OCI-LY7 (cell line): Measurements from ENCODE around the gene WIPF1. TPM values are rescaled to one million over a fixed set of nuclear protein-coding genes. Genes with fewer than 3 reads are reported as not detected.

Experiments used
- BruUV-seq: library from RNA; stranded (reverse); fragments of 400-500 nt; replicated peaks from 2 replicates; lab custom pipeline; 2021; lab: Mats Ljungman, UMichigan
- CTCF ChIA-PET: fragments of 300-600 bp; sonication (Branson Sonifier 250); formaldehyde crosslinking; loops from one replicate; lab custom pipeline; 2022; ENCODE audit warnings: antibody characterized with exemption; ENCODE audit not compliant: unreplicated experiment; lab: Charles Lee
- POLR2A ChIA-PET: fragments of 300-600 bp; sonication (Branson Sonifier 250); formaldehyde crosslinking; loops from one replicate; lab custom pipeline; 2022; ENCODE audit warnings: antibody characterized with exemption; lab: Charles Lee
- DNase-seq: peaks from one replicate; pipeline ENCODE4 v3.0.0-alpha.2; 2015; ENCODE audit warnings: low spot score
- H2AFZ ChIP-seq: fragments of 200-600 bp; sonication (generic), shearing (Covaris generic); 2 replicates; pipeline ENCODE4 v1.6.1; 2014; ENCODE audit warnings: mild to moderate bottlenecking, antibody characterized with exemption, low read length, moderate library complexity
- H3K27ac ChIP-seq: fragments of 200-600 bp; sonication (generic); 2 replicates; pipeline ENCODE4 v1.5.1; 2014; ENCODE audit warnings: mixed run types, low read depth, mild to moderate bottlenecking, moderate library complexity, low read length, inconsistent platforms; ENCODE audit not compliant: poor library complexity, severe bottlenecking
- H3K36me3 ChIP-seq: fragments of 200-600 bp; sonication (generic); 2 replicates; pipeline ENCODE4 v1.6.1; 2014; ENCODE audit warnings: mild to moderate bottlenecking, antibody characterized with exemption, low read length, moderate library complexity, mixed read lengths; ENCODE audit not compliant: insufficient read depth
- H3K4me1 ChIP-seq: fragments of 200-600 bp; sonication (generic); 2 replicates; pipeline ENCODE4 v1.5.1; 2014; ENCODE audit warnings: mild to moderate bottlenecking, low read length; ENCODE audit not compliant: insufficient read depth, poor library complexity, severe bottlenecking
- H3K4me2 ChIP-seq: fragments of 200-600 bp; sonication (generic); 2 replicates; pipeline ENCODE4 v1.6.1; 2014; ENCODE audit warnings: mild to moderate bottlenecking, low read length
- H3K4me3 ChIP-seq: fragments of 200-600 bp; sonication (generic); 2 replicates; pipeline ENCODE4 v1.5.1; 2014; ENCODE audit warnings: mild to moderate bottlenecking, low read depth, low read length; ENCODE audit not compliant: poor library complexity, severe bottlenecking
- H3K79me2 ChIP-seq: fragments of 200-600 bp; sonication (generic); 2 replicates; pipeline ENCODE4 v1.6.1; 2016; ENCODE audit warnings: low read depth, mild to moderate bottlenecking, low read length, moderate library complexity, mixed read lengths; ENCODE audit not compliant: insufficient read depth
- H3K9me2 ChIP-seq: fragments of 200-600 bp; sonication (generic); 2 replicates; pipeline ENCODE4 v1.6.1; 2016; ENCODE audit warnings: mild to moderate bottlenecking, low read length, mixed read lengths; ENCODE audit not compliant: insufficient read depth
- H3K9me3 ChIP-seq: fragments of 200-600 bp; sonication (generic); 2 replicates; pipeline ENCODE4 v1.6.1; 2014; ENCODE audit warnings: mild to moderate bottlenecking, mixed run types, low read length, mixed read lengths
- H4K20me1 ChIP-seq: fragments of 200-600 bp; sonication (generic); 2 replicates; pipeline ENCODE4 v1.6.1; 2014; ENCODE audit warnings: mild to moderate bottlenecking, antibody characterized with exemption, low read length, moderate library complexity, mixed read lengths; ENCODE audit not compliant: insufficient read depth
- EZH2phosphoT487 ChIP-seq: fragments of 200-600 bp; sonication (generic); IDR thresholded peaks from 2 replicates; pipeline ENCODE4 v1.6.1; 2018; ENCODE audit warnings: low read depth, borderline replicate concordance, mild to moderate bottlenecking, mixed run types, antibody characterized with exemption, low read length, moderate library complexity, mixed read lengths
- intact Hi-C: fragments of 100-400 bp; cut with micrococcal nuclease; formaldehyde crosslinking; loops from one replicate; pipeline ENCODE4 v1.10.0; 2022; ENCODE audit not compliant: unreplicated experiment
- total RNA-seq, 2 experiments: library from RNA; depleted of rRNA in 1 of 2; stranded (reverse); fragments of >200 nt in 1 of 2; shearing (Covaris generic) in 1 of 2; gene quantifications; 2 replicates each; pipeline ENCODE4 v1.2.3, GENCODE V29; 2014 to 2022
- TF ChIP-seq, protein P1 (sequence below): fragments of 200-600 bp; sonication (generic); conservative IDR thresholded peaks from 2 replicates; pipeline ENCODE4 v1.5.1; 2014; ENCODE audit warnings: mild to moderate bottlenecking, antibody characterized with exemption, low read length, moderate library complexity, mixed read lengths

WIPF1 gene
- total RNA-seq, 2 experiments from 2014 or later: 27.1 to 192 TPM

DNA sequence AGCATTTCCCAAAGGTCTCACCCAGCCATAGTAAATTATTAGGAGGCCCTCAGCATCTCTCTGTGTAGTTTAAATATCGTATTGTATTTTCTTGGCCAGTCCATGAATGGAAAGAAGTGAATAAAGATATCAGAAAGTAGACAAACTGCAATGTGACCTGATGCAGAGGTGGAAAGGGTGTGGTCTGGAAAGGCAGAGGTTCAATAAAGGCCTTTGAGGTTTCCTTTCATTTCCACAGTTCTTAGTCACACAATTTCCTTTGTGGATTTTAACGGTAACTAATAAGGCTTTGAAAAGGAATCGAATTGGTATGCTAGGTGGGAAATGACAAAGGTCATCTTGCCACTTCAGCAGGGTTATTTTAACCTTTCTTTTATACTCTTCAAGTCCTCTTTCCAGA, 20.1 kb upstream of the WIPF1 start:
- BruUV-seq: no TSS peak
- ChIA-PET POLR2A (interaction anchor here (1.9 kb wide), 1 partner anchor 21 kb away, joined by 6 read pairs; no protein-coding TSS in a partner anchor), CTCF (no interaction called here)
- H3K27ac ChIP-seq: no peak overlapping the region
- peaks cover 24% of the 10 kb centered on the region for H3K36me3 ChIP-seq
- H3K4me2 ChIP-seq: no peak overlapping the region
- H3K4me1 ChIP-seq: peaks cover 56% of the 10 kb centered on the region
- H3K4me3 ChIP-seq: no peak overlapping the region
- peaks cover 8% of the 10 kb centered on the region; the same call in 1 of the 2 replicates for H3K79me2 ChIP-seq
- no peak overlapping the region for H2AFZ ChIP-seq
- H4K20me1 ChIP-seq: no peaks in the 10 kb centered on the region
- no peak for DNase-seq
- no peaks in the 10 kb centered on the region for H3K9me3 ChIP-seq
- no peak for TF ChIP-seq EZH2phosphoT487
- TF ChIP-seq, protein P1, sequence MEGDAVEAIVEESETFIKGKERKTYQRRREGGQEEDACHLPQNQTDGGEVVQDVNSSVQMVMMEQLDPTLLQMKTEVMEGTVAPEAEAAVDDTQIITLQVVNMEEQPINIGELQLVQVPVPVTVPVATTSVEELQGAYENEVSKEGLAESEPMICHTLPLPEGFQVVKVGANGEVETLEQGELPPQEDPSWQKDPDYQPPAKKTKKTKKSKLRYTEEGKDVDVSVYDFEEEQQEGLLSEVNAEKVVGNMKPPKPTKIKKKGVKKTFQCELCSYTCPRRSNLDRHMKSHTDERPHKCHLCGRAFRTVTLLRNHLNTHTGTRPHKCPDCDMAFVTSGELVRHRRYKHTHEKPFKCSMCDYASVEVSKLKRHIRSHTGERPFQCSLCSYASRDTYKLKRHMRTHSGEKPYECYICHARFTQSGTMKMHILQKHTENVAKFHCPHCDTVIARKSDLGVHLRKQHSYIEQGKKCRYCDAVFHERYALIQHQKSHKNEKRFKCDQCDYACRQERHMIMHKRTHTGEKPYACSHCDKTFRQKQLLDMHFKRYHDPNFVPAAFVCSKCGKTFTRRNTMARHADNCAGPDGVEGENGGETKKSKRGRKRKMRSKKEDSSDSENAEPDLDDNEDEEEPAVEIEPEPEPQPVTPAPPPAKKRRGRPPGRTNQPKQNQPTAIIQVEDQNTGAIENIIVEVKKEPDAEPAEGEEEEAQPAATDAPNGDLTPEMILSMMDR: no peak
- H3K9me2 ChIP-seq: no peaks in the 10 kb centered on the region
- intact Hi-C loops: no loop called here

DNA sequence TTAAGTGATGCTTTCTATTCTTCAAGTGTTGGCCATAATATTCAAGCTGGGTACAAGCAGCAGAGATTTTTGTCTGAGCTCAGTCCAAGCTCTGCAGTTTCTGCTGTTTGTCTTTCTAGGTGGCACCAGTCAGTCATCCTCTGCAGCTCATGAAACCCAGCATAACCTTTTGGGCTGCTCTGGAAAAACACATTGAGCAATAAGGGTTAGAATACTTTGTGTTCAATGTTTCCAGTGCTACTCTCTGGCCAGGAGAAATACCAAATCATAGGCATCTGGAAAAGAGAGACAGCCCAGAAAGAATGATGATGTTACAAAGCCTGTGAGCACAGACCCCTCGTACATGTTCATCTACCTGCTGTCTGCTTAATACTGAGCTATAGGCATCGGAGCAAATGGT, 19.5 kb upstream of the WIPF1 start:
- TF ChIP-seq, protein P1: no peak
- no peak for TF ChIP-seq EZH2phosphoT487
- Histone ChIP-seq H3K9me2 (no peaks in the 10 kb centered on the region), H3K4me2 (no peak overlapping the region), H3K79me2 (peaks cover 14% of the 10 kb centered on the region; the same call in 1 of the 2 replicates), H3K4me1 (peaks cover 56% of the 10 kb centered on the region), H3K9me3 (no peaks in the 10 kb centered on the region), H3K36me3 (peaks cover 19% of the 10 kb centered on the region), H4K20me1 (no peaks in the 10 kb centered on the region), H3K4me3 (no peak overlapping the region), H3K27ac (no peak overlapping the region), H2AFZ (no peak overlapping the region)
- ChIA-PET CTCF (no interaction called here), POLR2A (interaction anchor here (0.5 to 2.2 kb wide), 3 partner anchors 16 to 21 kb away, joined by 4 to 11 read pairs (median 6); no protein-coding TSS in a partner anchor)
- no TSS peak for BruUV-seq
- intact Hi-C loops: no loop called here
- no peak for DNase-seq

DNA sequence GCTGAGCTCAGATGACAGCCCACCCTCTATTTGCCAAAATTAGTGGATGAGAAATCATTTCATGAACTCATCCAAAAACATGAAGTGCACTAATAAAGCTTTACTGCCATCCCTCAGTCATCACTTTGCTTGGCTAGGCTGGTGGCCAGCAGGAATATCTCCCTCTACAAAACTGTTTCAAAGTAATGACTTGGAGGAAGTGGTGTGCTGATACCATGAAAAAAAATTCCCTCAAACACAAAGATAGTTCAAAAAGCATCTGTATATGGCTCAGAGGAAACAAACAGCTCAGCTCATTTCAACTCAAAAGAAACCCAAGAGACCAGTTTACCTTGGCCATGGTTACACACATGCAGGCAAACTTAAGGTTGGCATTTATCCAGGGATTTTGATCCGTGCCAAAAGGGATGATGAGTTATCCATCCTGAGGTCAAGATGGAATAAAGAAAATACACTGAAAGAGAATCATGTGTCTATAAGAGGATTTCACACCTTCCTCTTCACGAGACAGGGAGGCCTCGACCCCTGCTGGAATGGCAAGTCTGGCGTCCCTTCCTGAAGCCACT, 18.4 kb upstream of the WIPF1 start:
- peaks cover 15% of the 10 kb centered on the region; the same call in 1 of the 2 replicates for H3K79me2 ChIP-seq
- intact Hi-C loops: no loop called here
- no peak overlapping the region for H2AFZ ChIP-seq
- H4K20me1 ChIP-seq: no peaks in the 10 kb centered on the region
- ChIA-PET CTCF (no interaction called here), POLR2A (interaction anchor here (0.6 to 11.0 kb wide), 5 partner anchors 12 to 664 kb away, joined by 3 to 185 read pairs (median 6); partner anchors contain the start of gene WIPF1)
- H3K36me3 ChIP-seq: peaks cover 19% of the 10 kb centered on the region
- DNase-seq: no peak
- no TSS peak for BruUV-seq
- no peaks in the 10 kb centered on the region for H3K9me2 ChIP-seq
- H3K9me3 ChIP-seq: no peaks in the 10 kb centered on the region
- H3K4me1 ChIP-seq: peaks cover 61% of the 10 kb centered on the region
- no peak overlapping the region for H3K27ac ChIP-seq
- TF ChIP-seq, protein P1: no peak
- TF ChIP-seq EZH2phosphoT487: no peak
- peak overlapping the region; percentile 33 for H3K4me2 ChIP-seq
- H3K4me3 ChIP-seq: no peak overlapping the region
